Cardiac fibroblast (primary cell): ENCODE measurements around the gene CCDC32.

ENCODE experiments used
- DNase-seq, 2 donors: peaks; one replicate each; pipeline versions ENCODE4 v3.0.0 to v3.0.0-alpha.2; 2010; ENCODE audit warnings: low read depth in 2 of 2
- H3K4me3 ChIP-seq, 2 donors: replicated peaks in 1 of 2; 1 replicate in 1 of 2; 2 replicates in 1 of 2; pipeline ENCODE4 v1.5.1; 2011; ENCODE audit warnings: low read depth in 2 of 2, low read length in 2 of 2, mild to moderate bottlenecking in 2 of 2, moderate library complexity in 1 of 2
- CTCF ChIP-seq: IDR thresholded peaks from one replicate; pipeline ENCODE4 v1.5.1; 2011; ENCODE audit warnings: low read depth, mild to moderate bottlenecking, low read length, inconsistent platforms

Gene CCDC32

GRCh38 chr15:40555876-40556275 lies 9.0 kb downstream of the CCDC32 start:
- no peak overlapping the region for H3K4me3 ChIP-seq
- DNase-seq = no peak
- no peak for TF ChIP-seq CTCF

- no peak for TF ChIP-seq CTCF
- DNase-seq = no peak
- H3K4me3 ChIP-seq = no peak overlapping the region
Observed at GRCh38 chr15:40554161-40554525, 10.7 kb downstream of the CCDC32 start.

GRCh38 chr15:40550341-40551037 lies 14.4 kb downstream of the CCDC32 start:
- no peak overlapping the region for H3K4me3 ChIP-seq
- TF ChIP-seq CTCF = no peak
- DNase-seq = no peak

GRCh38 chr15:40549894-40550293 lies 14.9 kb downstream of the CCDC32 start:
- no peak overlapping the region for H3K4me3 ChIP-seq
- peak in 1 of 2 donors; percentile 10 for DNase-seq
- no peak for TF ChIP-seq CTCF

GRCh38 chr15:40548610-40549009 lies 16.2 kb downstream of the CCDC32 start:
- no peak for TF ChIP-seq CTCF
- H3K4me3 ChIP-seq = no peak overlapping the region
- DNase-seq = no peak

- DNase-seq = no peak
- no peak for TF ChIP-seq CTCF
- no peak overlapping the region for H3K4me3 ChIP-seq
Observed at GRCh38 chr15:40545457-40545856, 19.4 kb downstream of the CCDC32 start.
